GM10248 (cell line): Measurements from ENCODE around the gene XPO4.

Experiments
- CTCF ChIA-PET: fragments of 300-600 bp; sonication (Branson Sonifier 250); formaldehyde crosslinking; extraction: SDS; loops from one replicate; lab custom pipeline; 2021; ENCODE audit warnings: antibody characterized with exemption; lab: Yijun Ruan, JAX
- POLR2A ChIA-PET: fragments of 350-650 bp; sonication (Branson Sonifier 250); formaldehyde crosslinking; extraction: SDS; loops from one replicate; lab custom pipeline; 2020; ENCODE audit warnings: antibody characterized with exemption; lab: Yijun Ruan, JAX
- DNase-seq: peaks from one replicate; pipeline ENCODE4 v3.0.0; 2012; ENCODE audit errors: extremely low spot score
- CTCF ChIP-seq: IDR thresholded peaks from 2 replicates; pipeline ENCODE4 v1.5.1; 2012; ENCODE audit warnings: mild to moderate bottlenecking, low read depth; ENCODE audit errors: extremely low read depth, missing control alignments, control extremely low read depth

Gene XPO4

GRCh38 chr13:20825477-20825875 lies 77.1 kb downstream of the XPO4 start:
- no peak for DNase-seq
- no peak for TF ChIP-seq CTCF
- ChIA-PET CTCF (interaction anchor here (0.9 to 6.8 kb wide), 3 partner anchors 16 to 332 kb away, joined by 3 to 123 read pairs (median 6); no protein-coding TSS in a partner anchor), POLR2A (no interaction called here)

- CTCF ChIA-PET = interaction anchor here (2.5 to 6.8 kb wide), 2 partner anchors 17 to 332 kb away, joined by 6 to 123 read pairs; no protein-coding TSS in a partner anchor
- POLR2A ChIA-PET = no interaction called here
- no peak for TF ChIP-seq CTCF
- DNase-seq = no peak
Measured at GRCh38 chr13:20824762-20825476, 77.6 kb downstream of the XPO4 start.

- DNase-seq = no peak
- ChIA-PET CTCF (interaction anchor here (1.0 kb wide), 1 partner anchor 19 kb away, joined by 3 read pairs; no protein-coding TSS in a partner anchor), POLR2A (no interaction called here)
- no peak for TF ChIP-seq CTCF
Measured at GRCh38 chr13:20823071-20823470, 79.5 kb downstream of the XPO4 start.

- TF ChIP-seq CTCF = no peak
Measured at GRCh38 chr13:20822406-20822805, 80.1 kb downstream of the XPO4 start.

GRCh38 chr13:20819715-20820114 lies 82.8 kb downstream of the XPO4 start:
- DNase-seq = no peak
- ChIA-PET CTCF (interaction anchor here (1.0 to 7.1 kb wide), 3 partner anchors 8 to 21 kb away, joined by 3 to 61 read pairs (median 4); no protein-coding TSS in a partner anchor), POLR2A (no interaction called here)
- no peak for TF ChIP-seq CTCF

More at GRCh38 chr13:20822406-20822805, 80.1 kb downstream of the XPO4 start:
- DNase-seq = no peak
- ChIA-PET POLR2A (no interaction called here), CTCF (interaction anchor here (0.7 to 1.2 kb wide), 4 partner anchors 10 to 326 kb away, joined by 3 read pairs; no protein-coding TSS in a partner anchor)

GRCh38 chr13:20815464-20815863 lies 87.1 kb downstream of the XPO4 start:
- no peak for DNase-seq
- ChIA-PET POLR2A (no interaction called here), CTCF (interaction anchor here (1.5 to 7.1 kb wide), 3 partner anchors 10 to 32 kb away, joined by 3 to 61 read pairs (median 6); no protein-coding TSS in a partner anchor)
- no peak for TF ChIP-seq CTCF
